H9 (cell line): ENCODE data around the gene GORAB. TPM values are rescaled to one million over a fixed set of nuclear protein-coding genes. Genes with fewer than 3 reads are reported as not detected.

Experiments
- DNase-seq: peaks from one replicate; pipeline ENCODE4 v3.0.0-alpha.2; 2017
- H2AFZ ChIP-seq: one replicate; pipeline ENCODE4 v1.6.1; 2013; ENCODE audit warnings: mild to moderate bottlenecking, low read length, control low read depth, moderate library complexity
- H2AK5ac ChIP-seq: 2 replicates; pipeline ENCODE4 v1.6.1; 2013; ENCODE audit warnings: low read length, control low read depth, mixed read lengths; ENCODE audit not compliant: insufficient read length
- H2BK120ac ChIP-seq: one replicate; pipeline ENCODE4 v1.6.1; 2013; ENCODE audit warnings: low read depth, mild to moderate bottlenecking, low read length, control low read depth, inconsistent platforms; ENCODE audit not compliant: poor library complexity, severe bottlenecking
- H2BK12ac ChIP-seq: 2 replicates; pipeline ENCODE4 v1.6.1; 2013; ENCODE audit warnings: low read length, control low read depth, mixed read lengths, low read depth; ENCODE audit not compliant: insufficient read length
- H2BK15ac ChIP-seq: 2 replicates; pipeline ENCODE4 v1.6.1; 2013; ENCODE audit warnings: low read depth, low read length, control low read depth
- H2BK20ac ChIP-seq: one replicate; pipeline ENCODE4 v1.6.1; 2013; ENCODE audit warnings: low read depth, mild to moderate bottlenecking, low read length, control low read depth, inconsistent platforms; ENCODE audit not compliant: poor library complexity, severe bottlenecking
- H2BK5ac ChIP-seq: 2 replicates; pipeline ENCODE4 v1.6.1; 2013; ENCODE audit warnings: low read length, control low read depth, mixed read lengths; ENCODE audit not compliant: insufficient read length
- H3K14ac ChIP-seq: 2 replicates; pipeline ENCODE4 v1.6.1; 2013; ENCODE audit warnings: low read length, control low read depth; ENCODE audit not compliant: insufficient read depth
- H3K18ac ChIP-seq: 2 replicates; pipeline ENCODE4 v1.6.1; 2013; ENCODE audit warnings: low read depth, mild to moderate bottlenecking, mixed read lengths, low read length, control low read depth; ENCODE audit not compliant: insufficient read length
- H3K23ac ChIP-seq: 2 replicates; pipeline ENCODE4 v1.6.1; 2013; ENCODE audit warnings: low read length, control low read depth, mixed read lengths, low read depth; ENCODE audit not compliant: insufficient read length
- H3K23me2 ChIP-seq: 2 replicates; pipeline ENCODE4 v1.6.1; 2013; ENCODE audit warnings: low read depth, mild to moderate bottlenecking, mixed read lengths, low read length, control low read depth; ENCODE audit not compliant: insufficient read length, poor library complexity, severe bottlenecking
- H3K27ac ChIP-seq: 2 replicates; pipeline ENCODE4 v1.5.1; 2013; ENCODE audit warnings: low read length, control low read depth, mixed read lengths, low read depth; ENCODE audit not compliant: insufficient read length
- H3K27me3 ChIP-seq: 2 replicates; pipeline ENCODE4 v1.6.1; 2013; ENCODE audit warnings: low read length, control low read depth, inconsistent platforms; ENCODE audit not compliant: insufficient read depth
- H3K4ac ChIP-seq: 2 replicates; pipeline ENCODE4 v1.6.1; 2013; ENCODE audit warnings: low read depth, mild to moderate bottlenecking, control low read depth, inconsistent platforms, low read length, moderate library complexity
- H3K4me1 ChIP-seq: 2 replicates; pipeline ENCODE4 v1.6.1; 2013; ENCODE audit warnings: low read length, control low read depth, inconsistent platforms; ENCODE audit not compliant: insufficient read depth
- H3K4me2 ChIP-seq: 2 replicates; pipeline ENCODE4 v1.6.1; 2013; ENCODE audit warnings: low read length, control low read depth, mixed read lengths; ENCODE audit not compliant: insufficient read length, insufficient read depth
- H3K56ac ChIP-seq: 2 replicates; pipeline ENCODE4 v1.6.1; 2013; ENCODE audit warnings: low read depth, mild to moderate bottlenecking, mixed read lengths, low read length, control low read depth; ENCODE audit not compliant: insufficient read length
- H3K79me1 ChIP-seq: 2 replicates; pipeline ENCODE4 v1.6.1; 2013; ENCODE audit warnings: low read depth, mild to moderate bottlenecking, moderate library complexity, low read length, control low read depth, inconsistent platforms; ENCODE audit not compliant: insufficient read depth, poor library complexity, severe bottlenecking
- H3K79me2 ChIP-seq: 2 replicates; pipeline ENCODE4 v1.6.1; 2013; ENCODE audit warnings: low read length, control low read depth, inconsistent platforms; ENCODE audit not compliant: insufficient read depth
- H3K9ac ChIP-seq: 2 replicates; pipeline ENCODE4 v1.6.1; 2013; ENCODE audit warnings: low read length, control low read depth, mixed read lengths; ENCODE audit not compliant: insufficient read length; ENCODE audit errors: extremely low read depth
- H3K9me3 ChIP-seq: one replicate; pipeline ENCODE4 v1.6.1; 2013; ENCODE audit warnings: low read depth, low read length, inconsistent platforms; ENCODE audit not compliant: control insufficient read depth
- H3T11ph ChIP-seq: one replicate; pipeline ENCODE4 v1.6.1; 2013; ENCODE audit warnings: mild to moderate bottlenecking, low read length, control low read depth, inconsistent platforms
- H4K20me1 ChIP-seq: one replicate; pipeline ENCODE4 v1.6.1; 2013; ENCODE audit not compliant: control insufficient read depth, insufficient read length, insufficient read depth
- H4K5ac ChIP-seq: 2 replicates; pipeline ENCODE4 v1.6.1; 2013; ENCODE audit warnings: low read depth, mild to moderate bottlenecking, mixed read lengths, low read length, control low read depth; ENCODE audit not compliant: insufficient read length
- H4K8ac ChIP-seq: replicated peaks from 2 replicates; pipeline ENCODE4 v1.6.1; 2013; ENCODE audit warnings: low read length, control low read depth, mixed read lengths, low read depth; ENCODE audit not compliant: insufficient read length
- H4K91ac ChIP-seq: 2 replicates; pipeline ENCODE4 v1.6.1; 2013; ENCODE audit warnings: low read depth, mild to moderate bottlenecking, moderate library complexity, mixed read lengths, low read length, control low read depth; ENCODE audit not compliant: insufficient read length
- H3K27ac Mint-ChIP-seq, 3 experiments: 2 replicates in 2 of 3; 3 replicates in 1 of 3; pipeline ENCODE4 v1.8.0; 2020 to 2021; ENCODE audit warnings: mixed read lengths in 3 of 3, mild to moderate bottlenecking in 1 of 3, moderate library complexity in 1 of 3
- H3K27me3 Mint-ChIP-seq: 2 replicates; pipeline ENCODE4 v1.8.0; 2021; ENCODE audit warnings: low read depth, mild to moderate bottlenecking, moderate library complexity, mixed read lengths
- H3K36me3 Mint-ChIP-seq, 3 experiments: 2 replicates in 2 of 3; 3 replicates in 1 of 3; pipeline ENCODE4 v1.8.0; 2020 to 2021; ENCODE audit warnings: low read depth in 3 of 3, mixed read lengths in 3 of 3; ENCODE audit not compliant: insufficient read depth in 1 of 3
- H3K4me1 Mint-ChIP-seq, 2 experiments: 2 replicates each; pipeline ENCODE4 v1.8.0; 2020; ENCODE audit warnings: mixed read lengths in 2 of 2
- H3K4me3 Mint-ChIP-seq, 2 experiments: 2 replicates in 1 of 2; 3 replicates in 1 of 2; pipeline ENCODE4 v1.8.0; 2020 to 2021; ENCODE audit warnings: mild to moderate bottlenecking in 2 of 2, mixed read lengths in 2 of 2, moderate library complexity in 1 of 2
- H3K9me3 Mint-ChIP-seq, 2 experiments: 2 replicates in 1 of 2; 3 replicates in 1 of 2; pipeline ENCODE4 v1.8.0; 2020; ENCODE audit warnings: mild to moderate bottlenecking in 2 of 2, mixed read lengths in 2 of 2, moderate library complexity in 1 of 2
- CTCF ChIP-seq: fragments of 200-600 bp; sonication (generic); conservative IDR thresholded peaks from 3 replicates; pipeline ENCODE4 v1.8.0; 2021; ENCODE audit warnings: antibody characterized with exemption, mild to moderate bottlenecking
- WGBS: extraction: QIAGEN DNeasy Blood & Tissue Kit; methylation state at CpG from one replicate; pipeline ENCODE4 v1.1.7; 2013; ENCODE audit warnings: missing lambda C conversion rate, low lambda C conversion rate, mixed read lengths; ENCODE audit not compliant: insufficient read length; ENCODE audit errors: extremely low coverage; 5-methylcytosine and 5-hydroxymethylcytosine counted together
- total RNA-seq: library from RNA; stranded (reverse); gene quantifications from 2 replicates; pipeline ENCODE4 v1.2.1, GENCODE V29; 2021

GORAB gene
- total RNA-seq, 1 experiment from 2014 or later: 17.8 TPM

- WGBS: no CpG with 5 or more reads among the region's 1 CpG
Measured at GRCh38 chr1:170578359-170578758, 46.4 kb downstream of the GORAB start.

More at GRCh38 chr1:170578359-170578758, 46.4 kb downstream of the GORAB start:
- no peak for DNase-seq
- Mint-ChIP-seq H3K4me1 (peaks cover 20 to 25% of the 10 kb centered on the region in 2 experiments), H3K4me3 (no peak overlapping the region), H3K27me3 (no peaks in the 10 kb centered on the region; the same call in 1 of the 2 replicates), H3K9me3 (no peaks in the 10 kb centered on the region), H3K36me3 (no peaks in the 10 kb centered on the region; a peak in 1 of 7 replicates), H3K27ac (no peak overlapping the region; a peak in 1 of 7 replicates)
- Histone ChIP-seq H3K18ac (no peak overlapping the region), H3K27me3 (no peaks in the 10 kb centered on the region), H3K4me2 (no peak overlapping the region), H3K23ac (no peak overlapping the region), H2BK5ac (no peak overlapping the region), H3K9ac (no peak overlapping the region), H3K79me1 (no peaks in the 10 kb centered on the region), H2BK15ac (no peak overlapping the region), H3K9me3 (no peaks in the 10 kb centered on the region), H2AK5ac (no peak overlapping the region), H3T11ph (no peak overlapping the region), H3K23me2 (no peaks in the 10 kb centered on the region), H2BK120ac (no peak overlapping the region), H4K8ac (no peak overlapping the region), H3K79me2 (no peaks in the 10 kb centered on the region), H2AFZ (no peak overlapping the region), H3K27ac (no peak overlapping the region), H4K91ac (no peak overlapping the region), H2BK20ac (no peak overlapping the region), H3K56ac (no peak overlapping the region), H2BK12ac (no peak overlapping the region), H4K5ac (no peak overlapping the region), H3K4ac (no peak overlapping the region), H4K20me1 (no peaks in the 10 kb centered on the region), H3K4me1 (no peaks in the 10 kb centered on the region), H3K14ac (no peak overlapping the region)
- TF ChIP-seq CTCF: no peak
